ENCODE measurements around the gene DENND1A.

The DENND1A gene

DNA sequence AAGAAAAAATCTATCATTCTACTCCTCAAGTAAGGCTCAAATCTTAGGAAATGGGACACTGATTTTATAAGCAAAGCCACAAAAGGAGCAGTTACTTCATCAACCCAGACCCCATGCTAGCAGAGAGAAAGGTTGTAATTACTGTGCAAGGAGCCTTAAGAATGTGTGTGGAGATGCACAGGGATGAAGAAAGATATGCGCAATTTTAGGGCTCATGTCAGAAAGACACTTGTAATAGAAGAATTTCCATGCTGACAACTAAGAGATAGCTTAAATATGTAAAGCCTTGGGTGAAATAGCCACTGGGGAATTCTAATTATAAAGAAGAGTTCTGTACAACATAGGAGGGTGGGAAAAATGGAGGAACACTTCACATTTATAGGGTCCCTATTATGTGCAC lies 432.1 kb downstream of the DENND1A start:
- TF ChIP-seq, protein P1, sequence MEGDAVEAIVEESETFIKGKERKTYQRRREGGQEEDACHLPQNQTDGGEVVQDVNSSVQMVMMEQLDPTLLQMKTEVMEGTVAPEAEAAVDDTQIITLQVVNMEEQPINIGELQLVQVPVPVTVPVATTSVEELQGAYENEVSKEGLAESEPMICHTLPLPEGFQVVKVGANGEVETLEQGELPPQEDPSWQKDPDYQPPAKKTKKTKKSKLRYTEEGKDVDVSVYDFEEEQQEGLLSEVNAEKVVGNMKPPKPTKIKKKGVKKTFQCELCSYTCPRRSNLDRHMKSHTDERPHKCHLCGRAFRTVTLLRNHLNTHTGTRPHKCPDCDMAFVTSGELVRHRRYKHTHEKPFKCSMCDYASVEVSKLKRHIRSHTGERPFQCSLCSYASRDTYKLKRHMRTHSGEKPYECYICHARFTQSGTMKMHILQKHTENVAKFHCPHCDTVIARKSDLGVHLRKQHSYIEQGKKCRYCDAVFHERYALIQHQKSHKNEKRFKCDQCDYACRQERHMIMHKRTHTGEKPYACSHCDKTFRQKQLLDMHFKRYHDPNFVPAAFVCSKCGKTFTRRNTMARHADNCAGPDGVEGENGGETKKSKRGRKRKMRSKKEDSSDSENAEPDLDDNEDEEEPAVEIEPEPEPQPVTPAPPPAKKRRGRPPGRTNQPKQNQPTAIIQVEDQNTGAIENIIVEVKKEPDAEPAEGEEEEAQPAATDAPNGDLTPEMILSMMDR (IDR thresholded peaks at IDR 0.05): no peak

DNA sequence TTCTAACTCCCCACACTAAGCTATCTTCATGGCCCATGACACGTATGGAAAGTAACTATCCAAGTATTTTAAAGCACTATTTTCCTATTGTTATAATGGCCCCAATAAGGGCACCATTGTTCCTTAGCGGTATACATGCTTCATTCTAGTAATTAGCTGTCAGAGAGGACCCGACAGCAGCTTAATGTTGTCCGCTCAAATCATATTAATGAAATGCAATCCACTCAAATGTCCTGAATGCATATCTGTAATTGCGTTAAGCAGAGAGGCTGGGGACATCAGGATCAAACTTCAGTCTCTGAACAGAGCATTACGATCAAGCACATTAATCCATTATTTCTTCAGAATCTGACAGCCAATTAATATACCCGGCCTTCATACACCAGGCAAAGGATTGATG lies 434.2 kb downstream of the DENND1A start:
- TF ChIP-seq, protein P1 (IDR thresholded peaks at IDR 0.05): no peak

DNA sequence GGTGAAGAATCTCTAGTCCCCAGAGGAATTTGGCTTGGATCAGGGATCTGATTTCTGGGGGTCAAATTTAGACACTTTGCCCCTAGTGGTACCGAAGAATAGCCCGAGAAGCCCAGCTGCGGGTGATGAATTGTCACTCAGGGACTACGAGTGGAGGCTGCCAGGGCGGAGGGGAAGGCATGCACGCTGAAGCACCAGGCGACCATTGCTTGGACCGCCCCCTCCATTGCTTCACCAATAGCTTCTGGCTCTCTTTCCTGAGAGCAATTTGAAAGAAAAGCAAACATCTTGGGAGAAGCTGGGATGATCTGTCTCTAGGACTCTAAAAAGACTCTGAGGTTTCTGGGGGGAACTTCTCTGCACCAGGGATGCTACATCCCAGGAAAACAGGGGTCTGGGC lies 436.3 kb downstream of the DENND1A start:
- TF ChIP-seq, protein P1 (IDR thresholded peaks at IDR 0.05): no peak

- TF ChIP-seq, protein P1 (IDR thresholded peaks at IDR 0.05): no peak
These were observed 439.2 kb downstream of the DENND1A start for GRCh38 chr9:123490688-123491087.

GRCh38 chr9:123488722-123489321 lies 441.1 kb downstream of the DENND1A start:
- TF ChIP-seq, protein P1 (IDR thresholded peaks at IDR 0.05): no peak

GRCh38 chr9:123487944-123488548 lies 441.9 kb downstream of the DENND1A start:
- TF ChIP-seq, protein P1 (IDR thresholded peaks at IDR 0.05): no peak

GRCh38 chr9:123486431-123486830 lies 443.5 kb downstream of the DENND1A start:
- TF ChIP-seq, protein P1 (IDR thresholded peaks at IDR 0.05): no peak

Measured in LNCAP (cell line).